GM12878 (cell line): Measurements from ENCODE around the gene DDX39B.

Source experiments
- ASH2L ChIP-seq: fragments of 300-600, 200-600 bp; sonication (generic); IDR thresholded peaks from 2 replicates; pipeline ENCODE4 v1.6.1; 2017; ENCODE audit warnings: low read depth, mild to moderate bottlenecking, borderline replicate concordance
- CREB1 ChIP-seq: IDR thresholded peaks from 2 replicates; pipeline ENCODE4 v1.6.1; 2012; ENCODE audit warnings: low read depth, mild to moderate bottlenecking, inconsistent platforms
- CTCF ChIP-seq, 3 experiments: IDR thresholded peaks in 2 of 3; conservative IDR thresholded peaks in 1 of 3; 2 replicates each; pipeline ENCODE4 v1.5.1; 2011; ENCODE audit warnings: low read depth in 3 of 3, low read length in 3 of 3, mild to moderate bottlenecking in 3 of 3, control low read depth in 2 of 3, moderate library complexity in 2 of 3, inconsistent platforms in 1 of 3, mixed read lengths in 1 of 3; ENCODE audit not compliant: control insufficient read depth in 2 of 3, insufficient read depth in 1 of 3; ENCODE audit errors: extremely low read depth in 1 of 3
- ELK1 ChIP-seq: IDR thresholded peaks from 2 replicates; pipeline ENCODE4 v1.6.1; 2012; ENCODE audit warnings: low read depth, low read length, improper control_type of control experiment
- EZH2 ChIP-seq: IDR thresholded peaks from 2 replicates; pipeline ENCODE4 v1.6.1; 2012; ENCODE audit warnings: low read depth, mild to moderate bottlenecking, control low read depth, inconsistent platforms, low read length, borderline replicate concordance; ENCODE audit not compliant: control insufficient read depth
- JUNB ChIP-seq: IDR thresholded peaks from 2 replicates; pipeline ENCODE4 v1.6.1; 2016; ENCODE audit warnings: antibody characterized with exemption, mild to moderate bottlenecking
- POLR2A ChIP-seq: IDR thresholded peaks from 2 replicates; pipeline ENCODE4 v1.6.1; 2011; ENCODE audit warnings: low read depth, mild to moderate bottlenecking, low read length
- POLR2AphosphoS5 ChIP-seq: IDR thresholded peaks from 2 replicates; pipeline ENCODE4 v1.6.1; 2011; ENCODE audit warnings: mild to moderate bottlenecking, low read length, inconsistent platforms
- POU2F2 ChIP-seq: IDR thresholded peaks from 3 replicates; pipeline ENCODE4 v1.6.1; 2011; ENCODE audit warnings: low read depth, mild to moderate bottlenecking, low read length, borderline replicate concordance
- RELA ChIP-seq: fragments of 450-650 bp; IDR thresholded peaks from 2 replicates; pipeline ENCODE4 v1.8.0; 2014; ENCODE audit warnings: borderline replicate concordance; ENCODE audit not compliant: partially characterized antibody
- SKIL ChIP-seq: fragments of 450-650 bp; IDR thresholded peaks from 2 replicates; pipeline ENCODE4 v1.6.1; 2017; ENCODE audit warnings: mild to moderate bottlenecking, low read depth, inconsistent platforms; ENCODE audit not compliant: poor library complexity, severe bottlenecking
- SREBF2 ChIP-seq: IDR thresholded peaks from 2 replicates; pipeline ENCODE4 v1.6.1; 2012; ENCODE audit warnings: mild to moderate bottlenecking, low read length

- TF ChIP-seq CTCF (IDR thresholded peaks at IDR 0.05 in 2 of 3, conservative IDR thresholded peaks at IDR 0.05 in 1 of 3; ENCODE audit: control insufficient read depth in 2 of 3, extremely low read depth in 1 of 3, insufficient read depth in 1 of 3, low read depth in 3 of 3, low read length in 3 of 3) (no peak), ASH2L (no peak), EZH2 (no peak), POLR2A (no peak), JUNB (no peak), ELK1 (no peak), POU2F2 (no peak), SKIL (no peak), POLR2AphosphoS5 (no peak), CREB1 (no peak), SREBF2 (no peak), RELA (no peak)
Observed at GRCh38 chr6:31587791-31588777, 46.3 kb upstream of the DDX39B start.
